ENCODE results near the gene SHC1. TPM values are rescaled to one million over a fixed set of nuclear protein-coding genes. Genes with fewer than 3 reads are reported as not detected.

The SHC1 gene
- polyA plus RNA-seq, 3 donors: 26.7 to 70.6 (median 31.5) TPM

GRCh38 chr1:154972517-154973343, 2.2 kb upstream of the SHC1 start:
- peaks cover 28 to 36% of the 10 kb centered on the region in 2 donors for H3K36me3 Mint-ChIP-seq
- H3K9me3 Mint-ChIP-seq: no peaks in the 10 kb centered on the region
- peak overlapping the region; percentile 99 for H3K4me2 ChIP-seq (replicated peaks; ENCODE audit: extremely low read depth, low read length, poor library complexity, severe bottlenecking)
- peak overlapping the region in 2 of 7 donors; percentile 70 to 84 for H3K27ac Mint-ChIP-seq
- peaks cover 80% of the 10 kb centered on the region for H3K79me2 ChIP-seq (ENCODE audit: insufficient read depth, low read length)
- peaks cover 56% of the 10 kb centered on the region for H4K20me1 ChIP-seq (ENCODE audit: insufficient read depth, low read length)
- no peaks in the 10 kb centered on the region for H3K9me3 ChIP-seq (replicated peaks in 1 of 2; ENCODE audit: control insufficient read depth in 1 of 2, insufficient read depth in 1 of 2, low read length in 2 of 2)
- H3K4me1 ChIP-seq (ENCODE audit: control insufficient read depth in 1 of 2, insufficient read depth in 2 of 2, low read length in 2 of 2): peaks cover 49 to 56% of the 10 kb centered on the region in 2 donors
- peaks cover 39% of the 10 kb centered on the region for H3K4me1 Mint-ChIP-seq
- intact Hi-C loops (cut with micrococcal nuclease): loop anchor here (5.0 kb wide), 3 partner anchors 35 to 90 kb away; partner anchors contain the start of gene EFNA4 (in 1 of the 2)
- H2AFZ ChIP-seq (ENCODE audit: insufficient read depth, low read depth, low read length, poor library complexity, severe bottlenecking): no peak overlapping the region
- WGBS (ENCODE audit: insufficient coverage): 87% methylated on average over 6 of the region's 18 CpGs
- H3K9ac ChIP-seq (ENCODE audit: insufficient read depth, low read length, poor library complexity, severe bottlenecking): no peak overlapping the region
- no peak for DNase-seq
- no peaks in the 10 kb centered on the region for H3K27me3 ChIP-seq (ENCODE audit: control insufficient read depth in 2 of 2, insufficient read depth in 2 of 2, low read length in 2 of 2)
- H3K4me3 Mint-ChIP-seq: peak overlapping the region in 1 of 2 donors; percentile 55
- peak overlapping the region; percentile 94 to 98 for H3K27ac ChIP-seq (ENCODE audit: low read depth in 1 of 2, low read length in 2 of 2)
- no peak for TF ChIP-seq CTCF (IDR thresholded peaks at IDR 0.05)
- H3K36me3 ChIP-seq (replicated peaks in 1 of 2; ENCODE audit: control insufficient read depth in 1 of 2, insufficient read depth in 2 of 2, low read length in 2 of 2): peaks cover 13 to 24% of the 10 kb centered on the region in 2 donors
- peaks cover 0 to 3% (median 0%) of the 10 kb centered on the region in 3 donors for H3K27me3 Mint-ChIP-seq (ENCODE audit: low read depth in 3 of 3)
- H3K4me3 ChIP-seq (replicated peaks in 1 of 3; ENCODE audit: low read depth in 2 of 3, low read length in 3 of 3): peak overlapping the region in 1 of 3 experiments; percentile 92

GRCh38 chr1:154972213-154972516, 1.6 kb upstream of the SHC1 start:
- Histone ChIP-seq H3K36me3 (replicated peaks in 1 of 2; ENCODE audit: control insufficient read depth in 1 of 2, insufficient read depth in 2 of 2, low read length in 2 of 2) (peaks cover 19 to 30% of the 10 kb centered on the region in 2 donors), H3K9me3 (replicated peaks in 1 of 2; ENCODE audit: control insufficient read depth in 1 of 2, insufficient read depth in 1 of 2, low read length in 2 of 2) (no peaks in the 10 kb centered on the region), H4K20me1 (ENCODE audit: insufficient read depth, low read length) (peaks cover 62% of the 10 kb centered on the region), H2AFZ (ENCODE audit: insufficient read depth, low read depth, low read length, poor library complexity, severe bottlenecking) (no peak overlapping the region), H3K27ac (ENCODE audit: low read depth in 1 of 2, low read length in 2 of 2) (peak overlapping the region in 1 of 2 donors; percentile 94), H3K4me2 (replicated peaks; ENCODE audit: extremely low read depth, low read length, poor library complexity, severe bottlenecking) (no peak overlapping the region), H3K79me2 (ENCODE audit: insufficient read depth, low read length) (peaks cover 79% of the 10 kb centered on the region), H3K9ac (ENCODE audit: insufficient read depth, low read length, poor library complexity, severe bottlenecking) (no peak overlapping the region), H3K27me3 (ENCODE audit: control insufficient read depth in 2 of 2, insufficient read depth in 2 of 2, low read length in 2 of 2) (no peaks in the 10 kb centered on the region), H3K4me1 (ENCODE audit: control insufficient read depth in 1 of 2, insufficient read depth in 2 of 2, low read length in 2 of 2) (peaks cover 47 to 52% of the 10 kb centered on the region in 2 donors), H3K4me3 (replicated peaks in 1 of 3; ENCODE audit: low read depth in 2 of 3, low read length in 3 of 3) (peak overlapping the region in 1 of 3 experiments; percentile 92)
- no CpG with 5 or more reads among the region's 3 CpGs for WGBS (ENCODE audit: insufficient coverage)
- Mint-ChIP-seq H3K27me3 (ENCODE audit: low read depth in 3 of 3) (peaks cover 0 to 4% (median 0%) of the 10 kb centered on the region in 3 donors), H3K9me3 (no peaks in the 10 kb centered on the region), H3K4me3 (no peak overlapping the region), H3K36me3 (peaks cover 34 to 42% of the 10 kb centered on the region in 2 donors), H3K4me1 (peaks cover 34% of the 10 kb centered on the region), H3K27ac (peak overlapping the region in 2 of 7 donors; percentile 63 to 89)
- no peak for DNase-seq
- intact Hi-C loops (cut with micrococcal nuclease): loop anchor here (5.0 kb wide), 3 partner anchors 35 to 90 kb away; partner anchors contain the start of gene EFNA4 (in 1 of the 2)
- no peak for TF ChIP-seq CTCF (IDR thresholded peaks at IDR 0.05)

Measured in CD14-positive monocyte (primary cell).